Ovary (tissue), 3 donors: Measurements from ENCODE around the gene RBM48.

Experiments used
- CTCF ChIP-seq, 3 donors: fragments of 450-650 bp in 2 of 3; fragments of 200-600 bp in 1 of 3; IDR thresholded peaks; one replicate each; pipeline versions ENCODE4 v1.5.1 to v1.8.0; 2016 to 2022; ENCODE audit warnings: antibody characterized with exemption in 3 of 3, mild to moderate bottlenecking in 1 of 3
- EP300 ChIP-seq: sonication (generic); formaldehyde crosslinking; IDR thresholded peaks from one replicate; pipeline ENCODE4 v1.6.1; 2017; ENCODE audit warnings: antibody characterized with exemption
- POLR2A ChIP-seq: fragments of 450-650 bp; IDR thresholded peaks from one replicate; pipeline ENCODE4 v1.6.1; 2017; ENCODE audit warnings: antibody characterized with exemption, mild to moderate bottlenecking, moderate library complexity
- donor health status: DM: no; HTN: no; CAD: no.

DNA sequence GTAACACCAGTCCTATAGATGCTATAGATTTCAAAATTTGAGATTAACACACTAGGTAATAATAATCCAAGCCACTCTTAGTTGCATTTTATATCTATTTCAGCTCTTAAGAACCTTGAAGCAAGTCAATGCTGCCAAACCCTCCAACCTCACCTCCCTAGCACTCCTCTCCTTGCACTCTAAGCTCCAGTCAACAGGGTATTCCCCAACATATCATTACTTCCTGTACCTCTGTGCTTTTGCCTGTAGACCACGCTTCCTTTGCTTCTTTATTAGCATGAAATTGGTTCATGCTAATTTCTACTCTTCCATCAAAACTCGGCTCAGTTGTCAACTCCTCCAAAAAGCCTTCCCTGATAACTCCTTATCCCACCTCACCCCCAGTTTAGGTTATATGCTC, 24.8 kb upstream of the RBM48 start:
- TF ChIP-seq CTCF (IDR thresholded peaks at IDR 0.05) (no peak), POLR2A (no peak), EP300 (no peak)
